Common myeloid progenitor, CD34-positive (primary cell): ENCODE results near the gene PLIN5.

Source experiments
- CTCF ChIA-PET: fragments of 350-600 bp; sonication (Branson Sonifier 250); formaldehyde crosslinking; loops from one replicate; lab custom pipeline; 2021; ENCODE audit warnings: antibody characterized with exemption; lab: Charles Lee
- POLR2A ChIA-PET: fragments of 350-600 bp; sonication (Branson Sonifier 250); formaldehyde crosslinking; loops from one replicate; lab custom pipeline; 2021; ENCODE audit warnings: antibody characterized with exemption; lab: Charles Lee
- DNase-seq, 3 donors: peaks; one replicate each; pipeline versions ENCODE4 v3.0.0 to v3.0.0-alpha.2; 2013
- H3K27ac ChIP-seq, 2 experiments: 1 replicate in 1 of 2; 2 replicates in 1 of 2; pipeline ENCODE4 v1.7.0; 2013; ENCODE audit warnings: inconsistent platforms in 2 of 2, low read length in 2 of 2, mild to moderate bottlenecking in 2 of 2, low read depth in 1 of 2, moderate library complexity in 1 of 2; ENCODE audit not compliant: severe bottlenecking in 2 of 2, insufficient read depth in 1 of 2, poor library complexity in 1 of 2
- H3K27me3 ChIP-seq, 5 experiments: replicated peaks in 2 of 5; 1 replicate in 3 of 5; 2 replicates in 2 of 5; pipeline versions ENCODE4 v1.6.1 to v1.7.0; 2013; ENCODE audit warnings: low read length in 4 of 5, mild to moderate bottlenecking in 2 of 5, moderate library complexity in 2 of 5, inconsistent platforms in 1 of 5; ENCODE audit not compliant: insufficient read depth in 5 of 5, control insufficient read depth in 4 of 5
- H3K36me3 ChIP-seq, 4 experiments: 1 replicate in 2 of 4; 2 replicates in 2 of 4; pipeline versions ENCODE4 v1.6.1 to v1.7.0; 2013; ENCODE audit warnings: low read length in 3 of 4, control low read depth in 1 of 4, mild to moderate bottlenecking in 1 of 4; ENCODE audit not compliant: control insufficient read depth in 4 of 4, insufficient read depth in 4 of 4
- H3K4me1 ChIP-seq, 4 experiments: 1 replicate in 3 of 4; 2 replicates in 1 of 4; pipeline versions ENCODE4 v1.6.1 to v1.7.1; 2013; ENCODE audit warnings: low read length in 3 of 4, mild to moderate bottlenecking in 3 of 4, control low read depth in 1 of 4, inconsistent platforms in 1 of 4, moderate library complexity in 1 of 4; ENCODE audit not compliant: control insufficient read depth in 4 of 4, insufficient read depth in 4 of 4; ENCODE audit errors: control extremely low read depth in 1 of 4
- H3K4me3 ChIP-seq, 7 experiments: 1 replicate in 4 of 7; 2 replicates in 3 of 7; pipeline versions ENCODE4 v1.5.1 to v1.7.0; 2013; ENCODE audit warnings: mild to moderate bottlenecking in 7 of 7, low read length in 6 of 7, moderate library complexity in 6 of 7, inconsistent platforms in 2 of 7, low read depth in 2 of 7, control low read depth in 1 of 7; ENCODE audit not compliant: insufficient read depth in 4 of 7, control insufficient read depth in 1 of 7; ENCODE audit errors: extremely low read depth in 1 of 7
- H3K9me3 ChIP-seq, 5 experiments: 1 replicate in 4 of 5; 2 replicates in 1 of 5; pipeline versions ENCODE4 v1.6.1 to v1.7.1; 2013; ENCODE audit warnings: low read length in 4 of 5, mild to moderate bottlenecking in 2 of 5, inconsistent platforms in 1 of 5, low read depth in 1 of 5, moderate library complexity in 1 of 5; ENCODE audit not compliant: control insufficient read depth in 4 of 5, insufficient read depth in 2 of 5; ENCODE audit errors: control extremely low read depth in 1 of 5
- WGBS: methylation state at CpG from one replicate; pipeline ENCODE4 v1.1.5; 2013; ENCODE audit not compliant: insufficient coverage; 5-methylcytosine and 5-hydroxymethylcytosine counted together

The PLIN5 gene

GRCh38 chr19:4516939-4517300 is 18.1 kb downstream of the PLIN5 start:
- Histone ChIP-seq H3K4me1 (no peaks in the 10 kb centered on the region), H3K4me3 (no peak overlapping the region), H3K36me3 (no peaks in the 10 kb centered on the region), H3K27ac (no peak overlapping the region), H3K9me3 (no peaks in the 10 kb centered on the region), H3K27me3 (no peaks in the 10 kb centered on the region)
- WGBS: 70% methylated on average over 8 of the region's 8 CpGs
- DNase-seq: no peak
- POLR2A ChIA-PET: no interaction called here
- CTCF ChIA-PET: interaction anchor here (1.5 to 1.8 kb wide), 2 partner anchors 9 to 24 kb away, joined by 4 to 6 read pairs; no protein-coding TSS in a partner anchor

- WGBS: 68% methylated on average over 13 of the region's 14 CpGs
- CTCF ChIA-PET: interaction anchor here (1.5 to 1.8 kb wide), 2 partner anchors 9 to 24 kb away, joined by 4 to 6 read pairs; no protein-coding TSS in a partner anchor
- POLR2A ChIA-PET: no interaction called here
Measured at GRCh38 chr19:4516199-4516938, 18.7 kb downstream of the PLIN5 start.

GRCh38 chr19:4515732-4516131 is 19.3 kb downstream of the PLIN5 start:
- Histone ChIP-seq H3K27ac (no peak overlapping the region), H3K27me3 (no peaks in the 10 kb centered on the region), H3K4me1 (no peaks in the 10 kb centered on the region), H3K9me3 (no peaks in the 10 kb centered on the region), H3K4me3 (no peak overlapping the region), H3K36me3 (no peaks in the 10 kb centered on the region)
- ChIA-PET CTCF (interaction anchor here (1.8 kb wide), 1 partner anchor 25 kb away, joined by 4 read pairs; no protein-coding TSS in a partner anchor), POLR2A (no interaction called here)
- 96% methylated on average over 3 of the region's 5 CpGs for WGBS
- DNase-seq: no peak

More at GRCh38 chr19:4516199-4516938, 18.7 kb downstream of the PLIN5 start:
- no peaks in the 10 kb centered on the region for H3K9me3 ChIP-seq
- no peaks in the 10 kb centered on the region for H3K4me1 ChIP-seq
- DNase-seq: no peak
- no peaks in the 10 kb centered on the region for H3K36me3 ChIP-seq
- no peak overlapping the region for H3K4me3 ChIP-seq
- no peaks in the 10 kb centered on the region for H3K27me3 ChIP-seq
- no peak overlapping the region for H3K27ac ChIP-seq

GRCh38 chr19:4513248-4513647 is 21.8 kb downstream of the PLIN5 start:
- Histone ChIP-seq H3K9me3 (no peaks in the 10 kb centered on the region), H3K36me3 (no peaks in the 10 kb centered on the region), H3K4me3 (no peak overlapping the region), H3K4me1 (no peaks in the 10 kb centered on the region), H3K27me3 (no peaks in the 10 kb centered on the region), H3K27ac (no peak overlapping the region)
- no peak for DNase-seq
- ChIA-PET CTCF (interaction anchor here (0.6 kb wide), 1 partner anchor 86 kb away, joined by 3 read pairs; no protein-coding TSS in a partner anchor), POLR2A (no interaction called here)
- WGBS: 91% methylated on average over 16 of the region's 17 CpGs

GRCh38 chr19:4512070-4512469 is 23.0 kb downstream of the PLIN5 start:
- CTCF ChIA-PET: no interaction called here
- 94% methylated on average over 17 of the region's 17 CpGs for WGBS
- POLR2A ChIA-PET: no interaction called here
- no peaks in the 10 kb centered on the region for H3K36me3 ChIP-seq
- no peaks in the 10 kb centered on the region for H3K9me3 ChIP-seq
- H3K4me1 ChIP-seq: no peaks in the 10 kb centered on the region
- H3K27me3 ChIP-seq: no peaks in the 10 kb centered on the region
- no peak overlapping the region for H3K27ac ChIP-seq
- no peak overlapping the region for H3K4me3 ChIP-seq
- DNase-seq: no peak

GRCh38 chr19:4511300-4512054 is 23.5 kb downstream of the PLIN5 start:
- no peak for DNase-seq
- no peaks in the 10 kb centered on the region for H3K36me3 ChIP-seq
- POLR2A ChIA-PET: no interaction called here
- no peak overlapping the region for H3K4me3 ChIP-seq
- no peak overlapping the region for H3K27ac ChIP-seq
- no peaks in the 10 kb centered on the region for H3K9me3 ChIP-seq
- CTCF ChIA-PET: no interaction called here
- 88% methylated on average over 26 of the region's 27 CpGs for whole genome bisulfite sequencing
- no peaks in the 10 kb centered on the region for H3K27me3 ChIP-seq
- peaks cover 0 to 3% (median 1%) of the 10 kb centered on the region in 4 experiments for H3K4me1 ChIP-seq
